H1 (cell line): Measurements from ENCODE around the gene LPXN. TPM values are rescaled to one million over a fixed set of nuclear protein-coding genes. Genes with fewer than 3 reads are reported as not detected.

Experiments used
- ASH2L ChIP-seq: fragments of 200-600, 300-600 bp; sonication (generic); IDR thresholded peaks from one replicate; pipeline ENCODE4 v1.7.1; 2017; ENCODE audit warnings: low read length
- BRCA1 ChIP-seq: IDR thresholded peaks from 2 replicates; pipeline ENCODE4 v1.6.1; 2012; ENCODE audit warnings: low read depth, low read length, improper control_type of control experiment
- CBX5 ChIP-seq: fragments of 300-800, 300-1000 bp; sonication (generic); IDR thresholded peaks from 2 replicates; pipeline ENCODE4 v1.7.1; 2016; ENCODE audit warnings: antibody characterized with exemption, low read length, low read depth
- RFX5 ChIP-seq: IDR thresholded peaks from 2 replicates; pipeline ENCODE4 v1.6.1; 2011; ENCODE audit warnings: low read depth, low read length, improper control_type of control experiment, borderline replicate concordance
- TBP ChIP-seq: IDR thresholded peaks from 2 replicates; pipeline ENCODE4 v1.6.1; 2011; ENCODE audit warnings: low read depth, low read length, improper control_type of control experiment
- polyA plus RNA-seq, 7 experiments: library from polyadenylated mRNA; depleted of rRNA in 3 of 7; stranded (reverse) in 5 of 7; unstranded in 2 of 7; fragments of >200 nt in 5 of 7; fragments of 200-250 nt in 2 of 7; gene quantifications; 1 replicate in 5 of 7; 2 replicates in 1 of 7; 4 replicates in 1 of 7; pipeline versions ENCODE4 v1.2.1 to v1.2.3, GENCODE V29; 2011 to 2013; ENCODE audit warnings: missing spikeins in 2 of 7, mixed read lengths in 2 of 7
- total RNA-seq: library from RNA; stranded (reverse); fragmentation: NEBNext Ultra II Directional; extraction: Animal tissue kit (Norgen Biotek cat#: 25700); gene quantifications from 2 replicates; pipeline ENCODE4 v1.2.1, GENCODE V29; 2021

The LPXN gene
- total and polyA plus RNA-seq, 2 of the 8 experiments (the other 6 are each of a cell fraction or from before 2014, with no cell fraction given), result 1.4 to 2.7 TPM

- TF ChIP-seq RFX5, result no peak
- TF ChIP-seq CBX5, result no peak
- TF ChIP-seq BRCA1, result no peak
- TF ChIP-seq ASH2L, result no peak
- peak; percentile 41; the same call in 1 of the 2 replicates for TF ChIP-seq TBP
Observed at GRCh38 chr11:58577555-58578135, 2.0 kb upstream of the LPXN start (continued).
